Activated CD8-positive, alpha-beta memory T cell treated with anti-CD3 and anti-CD28 coated beads for 24 hours (primary cell): ENCODE data around the gene UBL4A.
A peak's percentile ranks its signal among the peaks of the same experiment; 100 is the strongest.

Experiments used
- DNase-seq: peaks from one replicate; pipeline ENCODE4 v3.0.0-alpha.2; 2020

UBL4A gene

GRCh38 chrX:154486396-154487207 lies at the start of gene UBL4A:
Gene UBL4A, minus strand, starts transcription at chrX:154486615. Its CDS starts 31 bp downstream, at chrX:154486584.
- DNase-seq: peak; percentile 81

- DNase-seq: no peak
These were observed 49.5 kb upstream of the UBL4A start for GRCh38 chrX:154535892-154536291.

- DNase-seq: peak; percentile 98
These were observed 48.3 kb upstream of the UBL4A start for GRCh38 chrX:154534526-154535322.

- no peak for DNase-seq
These were observed 46.3 kb upstream of the UBL4A start for GRCh38 chrX:154532690-154533089.

- no peak for DNase-seq
These were observed 45.2 kb upstream of the UBL4A start for GRCh38 chrX:154531626-154532025.

GRCh38 chrX:154530286-154530685 lies 43.9 kb upstream of the UBL4A start:
- no peak for DNase-seq

GRCh38 chrX:154529206-154529612 lies 42.8 kb upstream of the UBL4A start:
- no peak for DNase-seq

- DNase-seq: peak; percentile 75
These were observed 40.7 kb upstream of the UBL4A start for GRCh38 chrX:154526901-154527675.

GRCh38 chrX:154525606-154526490 lies 39.4 kb upstream of the UBL4A start:
- DNase-seq: no peak

GRCh38 chrX:154519389-154519788 lies 33.0 kb upstream of the UBL4A start:
- no peak for DNase-seq

GRCh38 chrX:154517101-154517781 lies 30.8 kb upstream of the UBL4A start:
- DNase-seq: no peak

- no peak for DNase-seq
These were observed 30.3 kb upstream of the UBL4A start for GRCh38 chrX:154516656-154517100.

- DNase-seq: peak; percentile 95
These were observed 29.7 kb upstream of the UBL4A start, which contains the start of gene FAM3A for GRCh38 chrX:154515966-154516655. Gene FAM3A, minus strand, starts transcription at chrX:154516232. Its CDS starts 460 bp downstream, at chrX:154515772.

GRCh38 chrX:154515090-154515965 lies 28.9 kb upstream of the UBL4A start:
- DNase-seq: no peak

GRCh38 chrX:154513716-154514115 lies 27.3 kb upstream of the UBL4A start:
- DNase-seq: no peak

GRCh38 chrX:154512879-154513553 lies 26.6 kb upstream of the UBL4A start:
- DNase-seq: no peak

GRCh38 chrX:154511761-154512160 lies 25.3 kb upstream of the UBL4A start:
- no peak for DNase-seq

- no peak for DNase-seq
These were observed 23.0 kb upstream of the UBL4A start for GRCh38 chrX:154509455-154509854.

- no peak for DNase-seq
These were observed 21.9 kb upstream of the UBL4A start for GRCh38 chrX:154508384-154508745.
